ENCODE results near the gene SMCO4. TPM values are rescaled to one million over a fixed set of nuclear protein-coding genes. Genes with fewer than 3 reads are reported as not detected.

SMCO4 gene, protein sequence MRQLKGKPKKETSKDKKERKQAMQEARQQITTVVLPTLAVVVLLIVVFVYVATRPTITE
- 7.3 and 15.0 TPM in 2 replicates for total RNA-seq (ENCODE audit: low replicate concordance)

DNA sequence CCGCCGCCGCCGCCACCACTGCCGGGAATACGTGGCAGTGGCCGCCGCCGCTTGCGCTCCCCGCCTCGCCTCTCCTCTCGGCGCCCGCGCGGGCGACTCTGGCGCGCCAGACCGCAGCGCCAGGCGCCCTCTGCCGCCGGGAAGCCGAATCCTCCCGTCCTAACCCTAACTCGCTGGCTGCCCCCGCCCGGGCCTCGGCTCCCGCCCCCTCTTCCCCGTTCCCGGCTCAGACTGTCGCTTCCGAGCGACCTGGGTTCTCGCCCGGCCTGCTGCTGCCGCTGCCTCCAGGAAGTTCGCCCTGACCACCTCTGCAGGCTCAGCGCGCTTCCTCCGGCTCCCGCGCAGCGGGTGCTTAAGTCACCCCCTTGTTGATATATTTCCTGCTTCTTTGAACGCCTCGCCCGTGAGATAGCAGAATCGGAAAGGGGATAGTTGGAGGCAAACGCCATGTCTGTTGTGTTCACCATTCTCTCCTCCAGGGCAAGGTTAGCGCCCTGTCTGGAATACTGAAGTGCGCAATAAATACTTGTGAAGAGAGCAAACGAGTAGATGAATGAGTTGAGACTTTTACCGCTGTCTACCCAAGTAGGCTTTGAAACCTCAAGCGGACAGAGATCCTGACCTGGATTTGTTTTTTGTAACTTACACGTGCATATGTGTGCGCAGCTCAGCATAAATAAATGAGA is at the start of gene SMCO4:
TSS of gene SMCO4 (minus strand) at position 100 of the 686 bp plus-strand sequence. CDS start 64,202 bp downstream, outside the sequence.

Other genes with a start within 250 kb of the SMCO4 start
- not detected in 2 replicates for gene DEUP1, start 212.6 kb downstream of the SMCO4 start, total RNA-seq (ENCODE audit: low replicate concordance)
- gene CEP295, start 118.3 kb upstream of the SMCO4 start, total RNA-seq (ENCODE audit: low replicate concordance), result 5.7 and 9.8 TPM in 2 replicates
- 53.6 and 147 TPM in 2 replicates for gene TAF1D, start 198.1 kb upstream of the SMCO4 start, total RNA-seq (ENCODE audit: low replicate concordance)
- gene C11orf54, start 198.3 kb upstream of the SMCO4 start, total RNA-seq (ENCODE audit: low replicate concordance), result 4.0 and 10.1 TPM in 2 replicates
- gene MED17, start 240.9 kb upstream of the SMCO4 start, total RNA-seq (ENCODE audit: low replicate concordance), result 17.5 and 18.7 TPM in 2 replicates